ENCODE measurements around the gene NAP1L1. TPM values are rescaled to one million over a fixed set of nuclear protein-coding genes. Genes with fewer than 3 reads are reported as not detected.

NAP1L1 gene
- total and polyA plus RNA-seq, 2 experiments from 2014 or later = 180 to 190 TPM

- Histone ChIP-seq H3K27me3 (replicated peaks; ENCODE audit: insufficient read depth) (no peaks in the 10 kb centered on the region), H3F3A (ENCODE audit: insufficient read depth) (peaks cover 28% of the 10 kb centered on the region), H3K4me2 (ENCODE audit: unreplicated experiment) (no peak overlapping the region), H4K20me1 (ENCODE audit: insufficient read depth) (no peaks in the 10 kb centered on the region), H3K9me2 (ENCODE audit: insufficient read depth) (no peaks in the 10 kb centered on the region), H3K4me3 (no peak overlapping the region), H3K4me1 (ENCODE audit: insufficient read depth) (peaks cover 20% of the 10 kb centered on the region), H3K9me3 (ENCODE audit: low read depth) (no peaks in the 10 kb centered on the region), H2AFZ (no peak overlapping the region), H3K27ac (no peak overlapping the region), H3K79me2 (ENCODE audit: insufficient read depth) (no peaks in the 10 kb centered on the region), H3K36me3 (ENCODE audit: low read depth) (no peaks in the 10 kb centered on the region), H3K9ac (no peak overlapping the region)
- 95 to 100% methylated on average over 1 of the region's 1 CpG for WGBS, 2 experiments (ENCODE audit: low coverage in 1 of 2, low lambda C conversion rate in 2 of 2, missing lambda C conversion rate in 2 of 2)
- in situ Hi-C loops (cut with MboI) = no loop called here
- TF ChIP-seq EZH2phosphoT487 (IDR thresholded peaks at IDR 0.05; ENCODE audit: insufficient read depth, low read depth) (no peak), EZH2 (IDR thresholded peaks at IDR 0.05; ENCODE audit: insufficient read depth, poor library complexity, severe bottlenecking) (no peak)
- no peak for DNase-seq
These were observed 81.7 kb downstream of the NAP1L1 start for GRCh38 chr12:76002598-76003354.

GRCh38 chr12:75998292-75999063 is 86.0 kb downstream of the NAP1L1 start:
- 16 to 26% methylated on average over 4 of the region's 4 CpGs for WGBS, 2 experiments (ENCODE audit: low coverage in 1 of 2, low lambda C conversion rate in 2 of 2, missing lambda C conversion rate in 2 of 2)
- H3F3A ChIP-seq (ENCODE audit: insufficient read depth) = peaks cover 44% of the 10 kb centered on the region
- no peak for TF ChIP-seq EZH2 (IDR thresholded peaks at IDR 0.05; ENCODE audit: insufficient read depth, poor library complexity, severe bottlenecking)
- no peaks in the 10 kb centered on the region for H3K9me3 ChIP-seq (ENCODE audit: low read depth)
- no peaks in the 10 kb centered on the region for H3K9me2 ChIP-seq (ENCODE audit: insufficient read depth)
- peaks cover 35% of the 10 kb centered on the region for H3K4me1 ChIP-seq (ENCODE audit: insufficient read depth)
- H4K20me1 ChIP-seq (ENCODE audit: insufficient read depth) = no peaks in the 10 kb centered on the region
- H2AFZ ChIP-seq = no peak overlapping the region
- peak; percentile 72 for DNase-seq
- H3K4me3 ChIP-seq = no peak overlapping the region
- in situ Hi-C loops (cut with MboI) = no loop called here
- no peaks in the 10 kb centered on the region for H3K36me3 ChIP-seq (ENCODE audit: low read depth)
- H3K4me2 ChIP-seq (ENCODE audit: unreplicated experiment) = peak overlapping the region; percentile 33
- H3K79me2 ChIP-seq (ENCODE audit: insufficient read depth) = no peaks in the 10 kb centered on the region
- peak overlapping the region; percentile 25; the same call in 1 of the 2 replicates for H3K9ac ChIP-seq
- no peaks in the 10 kb centered on the region for H3K27me3 ChIP-seq (replicated peaks; ENCODE audit: insufficient read depth)
- peak overlapping the region; percentile 60 for H3K27ac ChIP-seq

- Histone ChIP-seq H3K9me2 (ENCODE audit: insufficient read depth) (no peaks in the 10 kb centered on the region), H3K4me1 (ENCODE audit: insufficient read depth) (peaks cover 35% of the 10 kb centered on the region), H3K9ac (no peak overlapping the region), H2AFZ (no peak overlapping the region), H4K20me1 (ENCODE audit: insufficient read depth) (no peaks in the 10 kb centered on the region), H3K27ac (peak overlapping the region; percentile 60), H3K9me3 (ENCODE audit: low read depth) (no peaks in the 10 kb centered on the region), H3F3A (ENCODE audit: insufficient read depth) (peaks cover 44% of the 10 kb centered on the region), H3K4me3 (no peak overlapping the region), H3K36me3 (ENCODE audit: low read depth) (no peaks in the 10 kb centered on the region), H3K27me3 (replicated peaks; ENCODE audit: insufficient read depth) (no peaks in the 10 kb centered on the region), H3K4me2 (ENCODE audit: unreplicated experiment) (peak overlapping the region; percentile 4), H3K79me2 (ENCODE audit: insufficient read depth) (no peaks in the 10 kb centered on the region)
- WGBS, 2 experiments (ENCODE audit: low coverage in 1 of 2, low lambda C conversion rate in 2 of 2, missing lambda C conversion rate in 2 of 2) = 93 to 94% methylated on average over 3 of the region's 3 CpGs
- no peak for DNase-seq
- in situ Hi-C loops (cut with MboI) = no loop called here
- TF ChIP-seq EZH2phosphoT487 (IDR thresholded peaks at IDR 0.05; ENCODE audit: insufficient read depth, low read depth) (no peak), EZH2 (IDR thresholded peaks at IDR 0.05; ENCODE audit: insufficient read depth, poor library complexity, severe bottlenecking) (no peak)
These were observed 86.8 kb downstream of the NAP1L1 start for GRCh38 chr12:75997658-75998057.

GRCh38 chr12:75996861-75997447 is 87.5 kb downstream of the NAP1L1 start:
- Histone ChIP-seq H3K36me3 (ENCODE audit: low read depth) (no peaks in the 10 kb centered on the region), H3K79me2 (ENCODE audit: insufficient read depth) (no peaks in the 10 kb centered on the region), H3K9me3 (ENCODE audit: low read depth) (no peaks in the 10 kb centered on the region), H3K9me2 (ENCODE audit: insufficient read depth) (no peaks in the 10 kb centered on the region), H3K4me2 (ENCODE audit: unreplicated experiment) (peak overlapping the region; percentile 47), H3K9ac (no peak overlapping the region), H2AFZ (peak overlapping the region; percentile 40), H4K20me1 (ENCODE audit: insufficient read depth) (no peaks in the 10 kb centered on the region), H3K27me3 (replicated peaks; ENCODE audit: insufficient read depth) (no peaks in the 10 kb centered on the region), H3F3A (ENCODE audit: insufficient read depth) (peaks cover 44% of the 10 kb centered on the region), H3K27ac (peak overlapping the region; percentile 60), H3K4me3 (no peak overlapping the region), H3K4me1 (ENCODE audit: insufficient read depth) (peaks cover 35% of the 10 kb centered on the region)
- TF ChIP-seq EZH2 (IDR thresholded peaks at IDR 0.05; ENCODE audit: insufficient read depth, poor library complexity, severe bottlenecking) = no peak
- no peak for TF ChIP-seq EZH2phosphoT487 (IDR thresholded peaks at IDR 0.05; ENCODE audit: insufficient read depth, low read depth)
- 0 to 3% methylated on average over 1 of the region's 1 CpG for WGBS, 2 experiments (ENCODE audit: low coverage in 1 of 2, low lambda C conversion rate in 2 of 2, missing lambda C conversion rate in 2 of 2)
- peak; percentile 26 for DNase-seq
- in situ Hi-C loops (cut with MboI) = no loop called here

Measured in GM23248 (cell line).